ENCODE data around the gene JAK1. TPM values are rescaled to one million over a fixed set of nuclear protein-coding genes. Genes with fewer than 3 reads are reported as not detected.
A peak's percentile ranks its signal among the peaks of the same experiment; 100 is the strongest.

The JAK1 gene
- total RNA-seq, 1 experiment from 2014 or later: 339 TPM

DNA sequence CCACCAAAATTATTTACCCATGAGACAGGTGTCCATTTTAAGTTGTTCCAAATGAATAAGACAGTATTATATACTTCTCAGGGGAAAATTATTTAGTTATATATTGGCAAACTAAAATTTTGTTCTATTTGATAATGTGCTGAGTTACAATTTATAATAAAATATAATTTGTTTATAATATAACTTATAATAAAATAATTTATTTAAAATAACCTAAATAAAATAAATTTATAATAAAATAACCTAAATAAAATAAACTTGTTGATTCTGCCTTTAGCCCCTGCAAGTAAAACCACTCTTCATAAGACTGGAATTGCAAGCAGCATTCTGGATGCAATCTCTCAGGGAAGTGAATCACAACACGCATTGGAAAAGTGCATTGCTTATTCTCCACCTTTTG lies 151.9 kb downstream of the JAK1 start:
- DNase-seq (ENCODE audit: low spot score): no peak
- ChIA-PET CTCF (no interaction called here), POLR2A (ENCODE audit: low non-redundant PET) (no interaction called here)
- TF ChIP-seq, protein P1, sequence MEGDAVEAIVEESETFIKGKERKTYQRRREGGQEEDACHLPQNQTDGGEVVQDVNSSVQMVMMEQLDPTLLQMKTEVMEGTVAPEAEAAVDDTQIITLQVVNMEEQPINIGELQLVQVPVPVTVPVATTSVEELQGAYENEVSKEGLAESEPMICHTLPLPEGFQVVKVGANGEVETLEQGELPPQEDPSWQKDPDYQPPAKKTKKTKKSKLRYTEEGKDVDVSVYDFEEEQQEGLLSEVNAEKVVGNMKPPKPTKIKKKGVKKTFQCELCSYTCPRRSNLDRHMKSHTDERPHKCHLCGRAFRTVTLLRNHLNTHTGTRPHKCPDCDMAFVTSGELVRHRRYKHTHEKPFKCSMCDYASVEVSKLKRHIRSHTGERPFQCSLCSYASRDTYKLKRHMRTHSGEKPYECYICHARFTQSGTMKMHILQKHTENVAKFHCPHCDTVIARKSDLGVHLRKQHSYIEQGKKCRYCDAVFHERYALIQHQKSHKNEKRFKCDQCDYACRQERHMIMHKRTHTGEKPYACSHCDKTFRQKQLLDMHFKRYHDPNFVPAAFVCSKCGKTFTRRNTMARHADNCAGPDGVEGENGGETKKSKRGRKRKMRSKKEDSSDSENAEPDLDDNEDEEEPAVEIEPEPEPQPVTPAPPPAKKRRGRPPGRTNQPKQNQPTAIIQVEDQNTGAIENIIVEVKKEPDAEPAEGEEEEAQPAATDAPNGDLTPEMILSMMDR (conservative IDR thresholded peaks at IDR 0.05; ENCODE audit: low read depth, low read length): no peak
- no peak for TF ChIP-seq EZH2 (IDR thresholded peaks at IDR 0.05; ENCODE audit: borderline replicate concordance, low read depth, low read length, poor library complexity, severe bottlenecking)
- BruUV-seq (replicated peaks): no TSS peak
- Histone ChIP-seq H3K27me3 (replicated peaks; ENCODE audit: insufficient read depth, low read depth, low read length, poor library complexity) (no peaks in the 10 kb centered on the region), H3K9me3 (ENCODE audit: low read depth, low read length, poor library complexity, severe bottlenecking) (no peaks in the 10 kb centered on the region), H3K4me1 (ENCODE audit: insufficient read depth, low read length, poor library complexity, severe bottlenecking) (peaks cover 16% of the 10 kb centered on the region), H3K4me3 (ENCODE audit: low read depth, low read length, poor library complexity, severe bottlenecking) (no peak overlapping the region), H3K27ac (ENCODE audit: low read depth, low read length, poor library complexity, severe bottlenecking) (no peak overlapping the region), H3K36me3 (ENCODE audit: insufficient read depth, low read length, poor library complexity, severe bottlenecking) (peaks cover 24% of the 10 kb centered on the region)
- intact Hi-C loops (cut with micrococcal nuclease; ENCODE audit: unreplicated experiment): no loop called here

DNA sequence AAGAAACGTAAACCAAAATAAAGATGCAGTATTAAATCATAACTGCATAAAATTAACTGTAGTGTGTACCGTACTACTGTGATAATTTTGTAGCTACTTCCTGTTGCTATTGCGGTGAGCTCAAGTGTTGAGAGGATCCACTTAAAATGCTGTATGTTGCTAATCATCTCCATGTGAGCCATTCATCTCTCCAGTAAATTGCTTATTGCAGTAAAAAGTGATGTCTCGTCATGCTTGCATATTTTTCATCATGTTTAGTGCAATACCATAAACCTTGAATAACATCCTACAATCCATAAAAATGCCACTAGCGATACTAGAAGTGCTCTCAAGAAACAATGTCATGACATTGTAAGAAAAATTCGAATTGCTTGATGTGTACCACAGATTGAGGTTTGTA lies 155.2 kb downstream of the JAK1 start:
- TF ChIP-seq, protein P1 (conservative IDR thresholded peaks at IDR 0.05; ENCODE audit: low read depth, low read length): no peak
- no peak for TF ChIP-seq EZH2 (IDR thresholded peaks at IDR 0.05; ENCODE audit: borderline replicate concordance, low read depth, low read length, poor library complexity, severe bottlenecking)
- H3K27ac ChIP-seq (ENCODE audit: low read depth, low read length, poor library complexity, severe bottlenecking): no peak overlapping the region
- ChIA-PET CTCF (no interaction called here), POLR2A (ENCODE audit: low non-redundant PET) (no interaction called here)
- H3K4me1 ChIP-seq (ENCODE audit: insufficient read depth, low read length, poor library complexity, severe bottlenecking): peaks cover 16% of the 10 kb centered on the region
- peak; percentile 66 for DNase-seq (ENCODE audit: low spot score)
- no peaks in the 10 kb centered on the region for H3K9me3 ChIP-seq (ENCODE audit: low read depth, low read length, poor library complexity, severe bottlenecking)
- peaks cover 18% of the 10 kb centered on the region for H3K36me3 ChIP-seq (ENCODE audit: insufficient read depth, low read length, poor library complexity, severe bottlenecking)
- no peaks in the 10 kb centered on the region for H3K27me3 ChIP-seq (replicated peaks; ENCODE audit: insufficient read depth, low read depth, low read length, poor library complexity)
- intact Hi-C loops (cut with micrococcal nuclease; ENCODE audit: unreplicated experiment): no loop called here
- BruUV-seq (replicated peaks): no TSS peak
- H3K4me3 ChIP-seq (ENCODE audit: low read depth, low read length, poor library complexity, severe bottlenecking): no peak overlapping the region

GRCh38 chr1:64810001-64810400 lies 156.3 kb downstream of the JAK1 start:
- ChIA-PET POLR2A (ENCODE audit: low non-redundant PET) (no interaction called here), CTCF (no interaction called here)
- Histone ChIP-seq H3K9me3 (ENCODE audit: low read depth, low read length, poor library complexity, severe bottlenecking) (no peaks in the 10 kb centered on the region), H3K4me3 (ENCODE audit: low read depth, low read length, poor library complexity, severe bottlenecking) (no peak overlapping the region), H3K27ac (ENCODE audit: low read depth, low read length, poor library complexity, severe bottlenecking) (no peak overlapping the region), H3K36me3 (ENCODE audit: insufficient read depth, low read length, poor library complexity, severe bottlenecking) (peaks cover 16% of the 10 kb centered on the region), H3K4me1 (ENCODE audit: insufficient read depth, low read length, poor library complexity, severe bottlenecking) (peaks cover 16% of the 10 kb centered on the region), H3K27me3 (replicated peaks; ENCODE audit: insufficient read depth, low read depth, low read length, poor library complexity) (no peaks in the 10 kb centered on the region)
- no TSS peak for BruUV-seq (replicated peaks)
- TF ChIP-seq EZH2 (IDR thresholded peaks at IDR 0.05; ENCODE audit: borderline replicate concordance, low read depth, low read length, poor library complexity, severe bottlenecking): no peak
- TF ChIP-seq, protein P1 (conservative IDR thresholded peaks at IDR 0.05; ENCODE audit: low read depth, low read length): no peak
- intact Hi-C loops (cut with micrococcal nuclease; ENCODE audit: unreplicated experiment): no loop called here
- no peak for DNase-seq (ENCODE audit: low spot score)
